DND-41 (cell line): Measurements from ENCODE around the gene C16orf74.

Source experiments
- ATAC-seq: fragments of 200-7000 bp; cut with Tn5 transposase; 3 replicates; pipeline ENCODE4 v1.9.1; 2021; ENCODE audit warnings: low read depth; ENCODE audit not compliant: insufficient read depth
- DNase-seq: peaks from one replicate; pipeline ENCODE4 v3.0.0-alpha.2; 2020
- H2AFZ ChIP-seq: 2 replicates; pipeline ENCODE4 v1.6.0; 2012; ENCODE audit warnings: low read depth, low read length
- H3K27ac ChIP-seq: 2 replicates; pipeline ENCODE4 v1.5.1; 2012; ENCODE audit warnings: low read length, inconsistent platforms
- H3K27me3 ChIP-seq: fragments of 200-600 bp; sonication (generic); 2 replicates; pipeline ENCODE4 v1.6.0; 2012; ENCODE audit warnings: low read length, mild to moderate bottlenecking, inconsistent platforms; ENCODE audit not compliant: insufficient read depth, poor library complexity
- H3K36me3 ChIP-seq: 2 replicates; pipeline ENCODE4 v1.5.1; 2012; ENCODE audit warnings: low read length, inconsistent platforms; ENCODE audit not compliant: insufficient read depth
- H3K4me1 ChIP-seq: 2 replicates; pipeline ENCODE4 v1.5.1; 2012; ENCODE audit warnings: mild to moderate bottlenecking, low read length; ENCODE audit not compliant: insufficient read depth
- H3K4me2 ChIP-seq: 2 replicates; pipeline ENCODE4 v1.6.0; 2012; ENCODE audit warnings: mild to moderate bottlenecking, moderate library complexity, low read length, inconsistent platforms; ENCODE audit not compliant: insufficient read depth
- H3K4me3 ChIP-seq, 2 experiments: fragments of 200-600 bp in 1 of 2; shearing (Covaris generic) in 1 of 2; 2 replicates each; pipeline ENCODE4 v1.5.1; 2012 to 2016; ENCODE audit warnings: inconsistent platforms in 2 of 2, low read length in 2 of 2, mild to moderate bottlenecking in 2 of 2, low read depth in 1 of 2, moderate library complexity in 1 of 2
- H3K79me2 ChIP-seq: 2 replicates; pipeline ENCODE4 v1.6.0; 2012; ENCODE audit warnings: low read length, inconsistent platforms; ENCODE audit not compliant: insufficient read depth
- H3K9ac ChIP-seq: 2 replicates; pipeline ENCODE4 v1.6.0; 2012; ENCODE audit warnings: low read depth, mild to moderate bottlenecking, inconsistent platforms, low read length, moderate library complexity
- H3K9me3 ChIP-seq: 2 replicates; pipeline ENCODE4 v1.5.1; 2012; ENCODE audit warnings: low read length, moderate library complexity, mild to moderate bottlenecking, inconsistent platforms; ENCODE audit not compliant: insufficient read depth, severe bottlenecking
- H4K20me1 ChIP-seq: 2 replicates; pipeline ENCODE4 v1.6.0; 2012; ENCODE audit warnings: low read length; ENCODE audit not compliant: insufficient read depth
- CTCF ChIP-seq: IDR thresholded peaks from 2 replicates; pipeline ENCODE4 v1.5.1; 2012; ENCODE audit warnings: borderline replicate concordance, low read length, moderate library complexity, mild to moderate bottlenecking; ENCODE audit not compliant: poor library complexity, severe bottlenecking; ENCODE audit errors: extremely low read depth
- EZH2 ChIP-seq: IDR thresholded peaks from 3 replicates; pipeline ENCODE4 v1.6.1; 2012; ENCODE audit warnings: borderline replicate concordance, low read depth, mild to moderate bottlenecking, moderate library complexity, low read length, inconsistent platforms; ENCODE audit not compliant: severe bottlenecking

Gene C16orf74

GRCh38 chr16:85777583-85778310 lies 26.9 kb upstream of the C16orf74 start:
- Histone ChIP-seq H3K36me3 (peaks cover 70% of the 10 kb centered on the region), H3K27ac (no peak overlapping the region), H3K4me1 (no peaks in the 10 kb centered on the region), H3K27me3 (no peaks in the 10 kb centered on the region), H3K9ac (no peak overlapping the region), H3K9me3 (no peaks in the 10 kb centered on the region), H4K20me1 (peaks cover 23% of the 10 kb centered on the region), H2AFZ (no peak overlapping the region), H3K4me2 (no peak overlapping the region), H3K4me3 (no peak overlapping the region), H3K79me2 (no peaks in the 10 kb centered on the region)
- ATAC-seq (no peak), DNase-seq (no peak)
- TF ChIP-seq CTCF (no peak), EZH2 (no peak)

DNA sequence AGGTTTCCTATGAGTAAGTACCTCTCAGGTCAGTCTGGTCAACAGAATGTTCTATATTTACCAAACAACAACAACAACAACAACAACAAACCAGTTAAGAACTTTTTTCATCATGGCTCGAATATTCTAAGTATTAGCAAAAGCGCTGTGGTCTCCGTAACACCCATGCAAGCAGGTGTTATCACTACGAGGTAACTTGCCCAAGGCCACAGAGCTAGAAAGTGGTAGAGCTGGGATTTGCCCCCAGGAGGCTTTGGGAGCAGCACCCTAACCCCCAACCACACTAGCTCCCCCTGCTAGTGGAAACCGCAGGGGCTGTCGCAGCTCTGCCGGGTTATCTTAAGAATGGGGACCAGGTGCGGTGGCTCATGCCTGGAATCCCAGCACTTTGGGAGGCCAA lies 23.9 kb upstream of the C16orf74 start:
- Histone ChIP-seq H3K4me3 (no peak overlapping the region), H4K20me1 (0 out of 2 replicates have a peak, but pooled peaks cover 2% of the 10 kb centered on the region), H2AFZ (no peak overlapping the region), H3K27ac (no peak overlapping the region), H3K4me2 (no peak overlapping the region), H3K4me1 (no peaks in the 10 kb centered on the region), H3K27me3 (no peaks in the 10 kb centered on the region), H3K9me3 (no peaks in the 10 kb centered on the region), H3K9ac (no peak overlapping the region), H3K79me2 (no peaks in the 10 kb centered on the region), H3K36me3 (peaks cover 41% of the 10 kb centered on the region)
- no peak for TF ChIP-seq CTCF
- DNase-seq, result no peak
- no peak for ATAC-seq

DNA sequence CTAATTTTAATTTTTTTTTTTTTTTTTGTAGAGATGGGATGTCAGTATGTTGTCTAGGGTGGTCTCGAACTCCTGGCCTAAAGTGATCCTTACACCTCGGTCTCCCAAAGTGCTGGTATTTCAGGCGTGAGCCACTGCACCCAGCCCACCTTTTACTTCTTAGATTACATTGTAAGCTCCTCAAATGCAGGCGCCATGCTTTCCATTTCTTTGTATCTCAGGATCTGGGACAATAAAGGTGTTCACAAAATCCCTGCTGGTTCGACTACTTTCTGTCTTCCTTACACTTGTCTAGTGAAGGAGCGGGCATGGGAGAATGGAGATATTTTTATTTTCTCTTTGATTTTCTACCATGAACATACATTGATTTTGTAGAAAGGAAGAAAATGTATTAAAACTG lies 23.2 kb upstream of the C16orf74 start:
- Histone ChIP-seq H3K4me2 (no peak overlapping the region), H2AFZ (no peak overlapping the region), H3K79me2 (no peaks in the 10 kb centered on the region), H3K36me3 (peaks cover 34% of the 10 kb centered on the region), H3K27me3 (no peaks in the 10 kb centered on the region), H3K4me1 (no peaks in the 10 kb centered on the region), H3K27ac (no peak overlapping the region), H3K9me3 (no peaks in the 10 kb centered on the region), H3K9ac (no peak overlapping the region), H3K4me3 (no peak overlapping the region), H4K20me1 (no peaks in the 10 kb centered on the region)
- DNase-seq, result no peak
- no peak for TF ChIP-seq EZH2
- TF ChIP-seq CTCF, result no peak
- no peak for ATAC-seq

GRCh38 chr16:85773044-85773443 lies 22.1 kb upstream of the C16orf74 start:
- TF ChIP-seq CTCF, result no peak
- no peak for TF ChIP-seq EZH2
- no peak for ATAC-seq

More at GRCh38 chr16:85773044-85773443, 22.1 kb upstream of the C16orf74 start:
- H2AFZ ChIP-seq, result no peak overlapping the region
- H3K4me2 ChIP-seq, result no peak overlapping the region
- no peak overlapping the region for H3K4me3 ChIP-seq
- no peaks in the 10 kb centered on the region for H3K27me3 ChIP-seq
- no peaks in the 10 kb centered on the region for H3K4me1 ChIP-seq
- H3K9me3 ChIP-seq, result no peaks in the 10 kb centered on the region
- no peak overlapping the region for H3K27ac ChIP-seq
- no peaks in the 10 kb centered on the region for H3K79me2 ChIP-seq
- H3K36me3 ChIP-seq, result peaks cover 23% of the 10 kb centered on the region
- H3K9ac ChIP-seq, result no peak overlapping the region
- no peak for DNase-seq
- H4K20me1 ChIP-seq, result no peaks in the 10 kb centered on the region
